ENCODE measurements around the gene DPH1. TPM values are rescaled to one million over a fixed set of nuclear protein-coding genes. Genes with fewer than 3 reads are reported as not detected.

DPH1 gene
- total and polyA plus RNA-seq, 2 of the 4 experiments (the other 2 are of a cell fraction) = 24.4 to 49.9 TPM

DNA sequence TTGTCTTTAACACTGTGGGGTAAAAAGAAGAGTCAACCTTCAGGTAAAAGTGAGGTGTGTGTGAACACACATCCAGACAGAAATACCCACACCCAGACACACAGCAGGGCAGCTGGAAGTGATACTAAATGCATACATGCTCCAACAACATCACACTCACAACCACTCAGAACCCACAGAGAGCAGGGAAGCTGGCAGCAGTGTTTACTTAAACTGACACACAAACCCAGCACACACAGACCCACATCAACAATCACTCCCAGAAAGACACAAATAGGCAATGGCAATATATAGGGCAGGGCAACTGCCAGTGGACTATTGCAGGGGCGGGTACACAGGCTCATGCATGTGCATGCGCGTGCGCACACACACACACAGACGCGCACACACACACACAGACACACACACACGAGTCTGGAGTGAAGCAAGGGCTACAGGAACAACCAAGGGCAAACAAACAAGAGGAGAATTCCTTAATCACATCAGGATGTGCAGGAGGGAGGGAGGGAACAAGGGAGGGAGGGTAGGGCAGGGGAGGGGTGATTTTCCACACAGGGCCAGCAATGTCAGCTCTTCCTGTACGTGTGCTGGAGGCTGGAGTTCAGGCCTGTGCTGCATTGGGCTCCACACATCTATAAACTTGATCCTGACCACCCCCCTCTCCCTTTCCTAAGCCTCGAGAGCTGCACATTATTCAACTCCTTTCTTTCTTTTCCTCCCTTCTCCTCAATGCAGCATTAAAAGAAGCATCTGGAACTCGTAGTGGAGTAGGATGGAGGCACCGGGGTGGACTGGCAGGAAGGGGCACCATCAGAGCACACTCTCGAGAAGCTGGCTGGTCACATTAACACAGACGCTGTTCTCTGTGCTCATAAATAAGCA is 55.1 kb downstream of the DPH1 start (continued):
- TF ChIP-seq FOS (IDR thresholded peaks at IDR 0.05; ENCODE audit: low read depth, low read length) = no peak
- TF ChIP-seq CTCF (conservative IDR thresholded peaks at IDR 0.05; ENCODE audit: low read depth, low read length) = no peak

GRCh38 chr17:2085648-2085949 is 55.6 kb downstream of the DPH1 start:
- Histone ChIP-seq H2AK9ac (replicated peaks; ENCODE audit: low read depth, low read length, poor library complexity) (peak overlapping the region; percentile 85), H4K91ac (ENCODE audit: insufficient read depth, low read depth, low read length) (peak overlapping the region; percentile 92), H3K4ac (ENCODE audit: low read depth, low read length) (peak overlapping the region; percentile 86), H4K8ac (ENCODE audit: low read depth in 2 of 2, low read length in 2 of 2) (peak overlapping the region; percentile 52 to 93), H3K56ac (ENCODE audit: extremely low read depth, insufficient read depth, low read length) (peak overlapping the region; percentile 66; the same call in 1 of the 2 replicates), H3K9me1 (ENCODE audit: insufficient read depth, low read length) (peaks cover 56% of the 10 kb centered on the region), H2AK5ac (ENCODE audit: low read depth, low read length) (peak overlapping the region; percentile 87), H3K27ac (ENCODE audit: insufficient read depth, low read length) (peak overlapping the region; percentile 77), H4K5ac (ENCODE audit: low read depth, low read length) (peak overlapping the region; percentile 76), H2AFZ (replicated peaks; ENCODE audit: low read length, poor library complexity) (peak overlapping the region; percentile 54), H3K4me3 (ENCODE audit: insufficient read depth, low read depth, low read length) (no peak overlapping the region), H2BK20ac (ENCODE audit: low read depth, low read length) (peak overlapping the region; percentile 81), H2BK15ac (ENCODE audit: low read depth, low read length) (peak overlapping the region; percentile 87; the same call in 2 of the 3 replicates), H4K20me1 (ENCODE audit: insufficient read depth, low read length) (no peaks in the 10 kb centered on the region), H3K36me3 (ENCODE audit: control insufficient read depth, insufficient read depth, low read length) (peaks cover 16% of the 10 kb centered on the region), H2BK5ac (ENCODE audit: low read depth, low read length, poor library complexity, severe bottlenecking) (peak overlapping the region; percentile 85), H3K23ac (ENCODE audit: low read depth, low read length) (peak overlapping the region; percentile 88), H3K14ac (replicated peaks; ENCODE audit: low read depth, low read length) (peak overlapping the region; percentile 97), H3K79me1 (ENCODE audit: low read depth in 1 of 2, low read length in 2 of 2) (peaks cover 5 to 96% of the 10 kb centered on the region in 2 experiments; a peak in 3 of 4 replicates), H3K27me3 (ENCODE audit: control insufficient read depth, insufficient read depth, low read length) (no peaks in the 10 kb centered on the region), H3K18ac (ENCODE audit: low read depth, low read length) (peak overlapping the region; percentile 75), H2BK120ac (ENCODE audit: low read depth, low read length) (peak overlapping the region; percentile 58), H3K4me1 (ENCODE audit: control insufficient read depth, insufficient read depth, low read length) (peaks cover 39% of the 10 kb centered on the region), H3K9ac (ENCODE audit: low read depth, low read length) (peak overlapping the region; percentile 50), H3K4me2 (ENCODE audit: low read depth, low read length) (peak overlapping the region; percentile 12), H3K9me3 (ENCODE audit: control insufficient read depth, insufficient read depth, low read length) (no peaks in the 10 kb centered on the region)
- dilution Hi-C loops (cut with HindIII; ENCODE audit: low sequenced_read_pairs, unreplicated experiment) = no loop called here
- POLR2A ChIA-PET (ENCODE audit: unreplicated experiment) = no interaction called here
- BruUV-seq (replicated peaks) = no TSS peak
- CTCF ChIA-PET = interaction anchor here (1.7 to 2.9 kb wide), 2 partner anchors 9 to 159 kb away, joined by 6 to 12 read pairs; no protein-coding TSS in a partner anchor
- in situ Hi-C loops (cut with MboI; ENCODE audit: low sequenced_read_pairs) = no loop called here
- ATAC-seq (ENCODE audit: low read depth) (no peak), DNase-seq (peak; percentile 69)
- WGBS, 2 experiments (ENCODE audit: extremely low coverage in 2 of 2, insufficient read length in 1 of 2) = no CpG with 5 or more reads among the region's 5 CpGs
- intact Hi-C loops (cut with micrococcal nuclease) = no loop called here
- TF ChIP-seq CTCF (conservative IDR thresholded peaks at IDR 0.05; ENCODE audit: low read depth, low read length) (no peak), MXI1 (IDR thresholded peaks at IDR 0.05; ENCODE audit: borderline replicate concordance, low read depth, low read length) (no peak), BHLHE40 (IDR thresholded peaks at IDR 0.05; ENCODE audit: low read depth, low read length) (no peak), ELK1 (IDR thresholded peaks at IDR 0.05; ENCODE audit: borderline replicate concordance, low read depth, low read length) (no peak), RCOR1 (IDR thresholded peaks at IDR 0.05; ENCODE audit: insufficient replicate concordance, low read length) (no peak), FOS (IDR thresholded peaks at IDR 0.05; ENCODE audit: low read depth, low read length) (no peak)
- TF ChIP-seq, protein P1, sequence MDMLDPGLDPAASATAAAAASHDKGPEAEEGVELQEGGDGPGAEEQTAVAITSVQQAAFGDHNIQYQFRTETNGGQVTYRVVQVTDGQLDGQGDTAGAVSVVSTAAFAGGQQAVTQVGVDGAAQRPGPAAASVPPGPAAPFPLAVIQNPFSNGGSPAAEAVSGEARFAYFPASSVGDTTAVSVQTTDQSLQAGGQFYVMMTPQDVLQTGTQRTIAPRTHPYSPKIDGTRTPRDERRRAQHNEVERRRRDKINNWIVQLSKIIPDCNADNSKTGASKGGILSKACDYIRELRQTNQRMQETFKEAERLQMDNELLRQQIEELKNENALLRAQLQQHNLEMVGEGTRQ (IDR thresholded peaks at IDR 0.05; ENCODE audit: low read depth, low read length) = no peak
